T-cell (primary cell): ENCODE results near the gene SMIM20. TPM values are rescaled to one million over a fixed set of nuclear protein-coding genes. Genes with fewer than 3 reads are reported as not detected.

ENCODE experiments used
- ATAC-seq, 4 experiments: fragments of 200-7000 bp in 3 of 4; fragments of 150-1000 bp in 1 of 4; cut with Tn5 transposase; replicated peaks in 1 of 4; 1 replicate in 3 of 4; 2 replicates in 1 of 4; pipeline ENCODE4 v1.10.0; 2021; ENCODE audit warnings: moderate library complexity in 3 of 4, mild to moderate bottlenecking in 2 of 4, moderate number of reproducible peaks in 1 of 4
- CTCF ChIA-PET, 2 donors: fragments of 300-600 bp; sonication (Branson Sonifier 250); formaldehyde crosslinking; loops; one replicate each; lab custom pipeline; 2022; ENCODE audit warnings: antibody characterized with exemption in 2 of 2; lab: Charles Lee
- POLR2A ChIA-PET, 2 donors: fragments of 300-600 bp; sonication (Branson Sonifier 250); formaldehyde crosslinking; loops; one replicate each; lab custom pipeline; 2022; ENCODE audit warnings: antibody characterized with exemption in 2 of 2; lab: Charles Lee
- DNase-seq, 35 experiments: peaks; one replicate each; pipeline versions ENCODE4 v3.0.0 to v3.0.0-alpha.2; 2013 to 2023
- H3K27ac ChIP-seq: one replicate; pipeline ENCODE4 v1.5.1; 2013; ENCODE audit warnings: low read length
- H3K27me3 ChIP-seq, 2 experiments: replicated peaks in 1 of 2; 1 replicate in 1 of 2; 2 replicates in 1 of 2; pipeline versions ENCODE4 v1.6.1 to v1.7.0; 2013; ENCODE audit warnings: low read length in 1 of 2, mixed read lengths in 1 of 2; ENCODE audit not compliant: control insufficient read depth in 2 of 2, insufficient read depth in 2 of 2; ENCODE audit errors: extremely low read depth in 1 of 2
- H3K36me3 ChIP-seq, 2 donors: 1 replicate in 1 of 2; 2 replicates in 1 of 2; pipeline versions ENCODE4 v1.6.1 to v1.7.0; 2013; ENCODE audit warnings: low read length in 1 of 2; ENCODE audit not compliant: control insufficient read depth in 2 of 2, insufficient read depth in 1 of 2; ENCODE audit errors: extremely low read depth in 1 of 2
- H3K4me1 ChIP-seq, 2 experiments: 1 replicate in 1 of 2; 2 replicates in 1 of 2; pipeline versions ENCODE4 v1.6.1 to v1.7.0; 2013; ENCODE audit warnings: low read length in 2 of 2, mixed read lengths in 1 of 2; ENCODE audit not compliant: insufficient read depth in 2 of 2, control insufficient read depth in 1 of 2; ENCODE audit errors: extremely low read depth in 1 of 2
- H3K4me3 ChIP-seq, 2 donors: 1 replicate in 1 of 2; 2 replicates in 1 of 2; pipeline versions ENCODE4 v1.5.1 to v1.7.0; 2013; ENCODE audit warnings: mild to moderate bottlenecking in 2 of 2, low read length in 1 of 2, moderate library complexity in 1 of 2; ENCODE audit not compliant: control insufficient read depth in 1 of 2; ENCODE audit errors: extremely low read depth in 1 of 2
- H3K9me3 ChIP-seq: 2 replicates; pipeline ENCODE4 v1.7.0; 2013
- H3K27ac Mint-ChIP-seq, 2 donors: one replicate each; pipeline ENCODE4 v1.8.0; 2020 to 2021; ENCODE audit warnings: mild to moderate bottlenecking in 2 of 2, mixed read lengths in 2 of 2
- H3K27me3 Mint-ChIP-seq, 2 donors: one replicate each; pipeline ENCODE4 v1.8.0; 2021 to 2022; ENCODE audit warnings: mixed read lengths in 2 of 2
- H3K36me3 Mint-ChIP-seq: one replicate; pipeline ENCODE4 v1.8.0; 2021; ENCODE audit warnings: mixed read lengths
- H3K4me1 Mint-ChIP-seq, 3 donors: one replicate each; pipeline ENCODE4 v1.8.0; 2020 to 2022; ENCODE audit warnings: mixed read lengths in 3 of 3, mild to moderate bottlenecking in 1 of 3
- H3K4me3 Mint-ChIP-seq, 3 donors: one replicate each; pipeline ENCODE4 v1.8.0; 2020 to 2022; ENCODE audit warnings: mild to moderate bottlenecking in 3 of 3, mixed read lengths in 3 of 3, moderate library complexity in 3 of 3
- H3K9me3 Mint-ChIP-seq, 3 donors: one replicate each; pipeline ENCODE4 v1.8.0; 2020 to 2022; ENCODE audit warnings: mixed read lengths in 3 of 3
- WGBS: methylation state at CpG from one replicate; pipeline ENCODE4 v1.1.5; 2013; ENCODE audit warnings: missing lambda C conversion rate; ENCODE audit not compliant: insufficient coverage; 5-methylcytosine and 5-hydroxymethylcytosine counted together
- total RNA-seq, 35 experiments: library from RNA in 6 of 35; stranded (reverse) in 6 of 35; fragments of 120-200 nt in 1 of 35; gene quantifications; one replicate each; pipeline versions ENCODE4 v1.2.1 to v1.2.4 and lab custom pipeline; 2013 to 2026

Gene SMIM20
- total RNA-seq, 5 donors from 2014 or later (not counting 1 experiment from before 2014, with no cell fraction given): 13.1 to 19.1 (median 16.0) TPM

GRCh38 chr4:25937801-25938200 is 23.8 kb downstream of the SMIM20 start:
- ChIA-PET POLR2A (interaction anchor here in 1 of 2 donors (0.6 to 0.7 kb wide), 2 partner anchors 15 to 16 kb away, joined by 3 to 4 read pairs; no protein-coding TSS in a partner anchor), CTCF (no interaction called here)
- H3K36me3 Mint-ChIP-seq: peaks cover 4% of the 10 kb centered on the region
- Histone ChIP-seq H3K4me3 (no peak overlapping the region), H3K27ac (no peak overlapping the region), H3K36me3 (no peaks in the 10 kb centered on the region), H3K4me1 (no peaks in the 10 kb centered on the region), H3K9me3 (no peaks in the 10 kb centered on the region), H3K27me3 (peaks cover 2 to 3% of the 10 kb centered on the region in 2 experiments)
- H3K27ac Mint-ChIP-seq: peak overlapping the region in 1 of 2 donors; percentile 4
- H3K4me3 Mint-ChIP-seq: peak overlapping the region in 1 of 3 donors; percentile 40
- no peak for ATAC-seq
- no peaks in the 10 kb centered on the region for H3K9me3 Mint-ChIP-seq
- H3K27me3 Mint-ChIP-seq: peaks cover 14 to 20% of the 10 kb centered on the region in 2 donors
- WGBS: 67% methylated on average over 1 of the region's 1 CpG
- DNase-seq: no peak
- H3K4me1 Mint-ChIP-seq: peaks cover 0 to 13% (median 10%) of the 10 kb centered on the region in 3 donors

GRCh38 chr4:25938366-25938765 is 24.3 kb downstream of the SMIM20 start:
- Histone ChIP-seq H3K27ac (no peak overlapping the region), H3K4me1 (no peaks in the 10 kb centered on the region), H3K9me3 (no peaks in the 10 kb centered on the region), H3K36me3 (no peaks in the 10 kb centered on the region), H3K27me3 (peaks cover 2 to 3% of the 10 kb centered on the region in 2 experiments), H3K4me3 (no peak overlapping the region)
- ChIA-PET POLR2A (interaction anchor here in 1 of 2 donors (0.6 kb wide), 1 partner anchor 16 kb away, joined by 4 read pairs; no protein-coding TSS in a partner anchor), CTCF (interaction anchor here (0.6 kb wide), 2 partner anchors 34 to 743 kb away, joined by 3 read pairs; no protein-coding TSS in a partner anchor)
- peaks cover 0 to 13% (median 10%) of the 10 kb centered on the region in 3 donors for H3K4me1 Mint-ChIP-seq
- DNase-seq: no peak
- peaks cover 4% of the 10 kb centered on the region for H3K36me3 Mint-ChIP-seq
- no peak for ATAC-seq
- H3K9me3 Mint-ChIP-seq: no peaks in the 10 kb centered on the region
- no peak overlapping the region for H3K4me3 Mint-ChIP-seq
- H3K27me3 Mint-ChIP-seq: peaks cover 14 to 20% of the 10 kb centered on the region in 2 donors
- H3K27ac Mint-ChIP-seq: no peak overlapping the region
- 41% methylated on average over 5 of the region's 6 CpGs for WGBS

GRCh38 chr4:25938787-25939186 is 24.8 kb downstream of the SMIM20 start:
- no peak for DNase-seq
- no peak overlapping the region for H3K27ac Mint-ChIP-seq
- ATAC-seq: no peak
- H3K4me1 Mint-ChIP-seq: peaks cover 0 to 13% (median 10%) of the 10 kb centered on the region in 3 donors
- H3K9me3 Mint-ChIP-seq: no peaks in the 10 kb centered on the region
- H3K36me3 Mint-ChIP-seq: peaks cover 4% of the 10 kb centered on the region
- H3K27me3 ChIP-seq: peaks cover 2 to 3% of the 10 kb centered on the region in 2 experiments
- no peaks in the 10 kb centered on the region for H3K4me1 ChIP-seq
- H3K4me3 Mint-ChIP-seq: no peak overlapping the region
- no peak overlapping the region for H3K27ac ChIP-seq
- H3K4me3 ChIP-seq: no peak overlapping the region
- ChIA-PET CTCF (interaction anchor here (0.6 kb wide), 2 partner anchors 34 to 743 kb away, joined by 3 read pairs; no protein-coding TSS in a partner anchor), POLR2A (no interaction called here)
- H3K36me3 ChIP-seq: no peaks in the 10 kb centered on the region
- H3K9me3 ChIP-seq: no peaks in the 10 kb centered on the region
- no CpG with 5 or more reads among the region's 3 CpGs for WGBS
- H3K27me3 Mint-ChIP-seq: peaks cover 14 to 20% of the 10 kb centered on the region in 2 donors

DNA sequence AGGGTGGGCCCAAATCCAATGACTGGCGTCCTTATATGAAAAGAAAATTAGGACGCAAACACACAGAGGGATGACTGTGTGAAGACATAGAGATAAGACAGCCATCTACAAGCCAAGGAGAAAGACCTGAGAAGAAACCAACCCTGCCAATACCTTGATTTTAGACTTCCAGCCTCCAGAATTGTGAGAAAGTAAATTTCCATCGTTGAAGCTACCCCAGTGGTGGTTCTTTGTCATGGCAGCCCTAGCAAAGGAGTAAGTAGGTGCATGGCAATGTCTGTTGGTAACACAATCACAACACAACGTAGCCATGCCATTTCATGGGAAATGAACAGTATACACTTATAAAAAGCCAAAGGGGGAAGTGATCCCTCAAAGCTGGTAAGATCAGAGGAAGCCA is 25.3 kb downstream of the SMIM20 start:
- CTCF ChIA-PET: no interaction called here
- peaks cover 2 to 3% of the 10 kb centered on the region in 2 experiments for H3K27me3 ChIP-seq
- Mint-ChIP-seq H3K4me3 (no peak overlapping the region), H3K27ac (no peak overlapping the region), H3K4me1 (peaks cover 0 to 13% (median 10%) of the 10 kb centered on the region in 3 donors), H3K36me3 (peaks cover 4% of the 10 kb centered on the region), H3K27me3 (peaks cover 14 to 20% of the 10 kb centered on the region in 2 donors), H3K9me3 (no peaks in the 10 kb centered on the region)
- H3K36me3 ChIP-seq: no peaks in the 10 kb centered on the region
- H3K4me3 ChIP-seq: no peak overlapping the region
- no peaks in the 10 kb centered on the region for H3K9me3 ChIP-seq
- DNase-seq: no peak
- POLR2A ChIA-PET: no interaction called here
- H3K4me1 ChIP-seq: no peaks in the 10 kb centered on the region
- H3K27ac ChIP-seq: no peak overlapping the region
- WGBS: no CpG with 5 or more reads among the region's 4 CpGs
- no peak for ATAC-seq

- DNase-seq (no peak), ATAC-seq (no peak)
- Histone ChIP-seq H3K36me3 (no peaks in the 10 kb centered on the region), H3K4me3 (no peak overlapping the region), H3K27me3 (peaks cover 2% of the 10 kb centered on the region in 2 experiments), H3K27ac (no peak overlapping the region), H3K9me3 (no peaks in the 10 kb centered on the region), H3K4me1 (no peaks in the 10 kb centered on the region)
- H3K4me3 Mint-ChIP-seq: no peak overlapping the region
- peaks cover 14 to 20% of the 10 kb centered on the region in 2 donors for H3K27me3 Mint-ChIP-seq
- H3K4me1 Mint-ChIP-seq: peaks cover 0 to 13% (median 10%) of the 10 kb centered on the region in 3 donors
- whole genome bisulfite sequencing: no CpG with 5 or more reads among the region's 3 CpGs
- H3K27ac Mint-ChIP-seq: no peak overlapping the region
- ChIA-PET POLR2A (no interaction called here), CTCF (interaction anchor here in 1 of 2 donors (0.5 kb wide), 1 partner anchor 24 kb away, joined by 4 read pairs; no protein-coding TSS in a partner anchor)
- peaks cover 4% of the 10 kb centered on the region for H3K36me3 Mint-ChIP-seq
- H3K9me3 Mint-ChIP-seq: no peaks in the 10 kb centered on the region
These were observed 27.6 kb downstream of the SMIM20 start for GRCh38 chr4:25941457-25942221.

DNA sequence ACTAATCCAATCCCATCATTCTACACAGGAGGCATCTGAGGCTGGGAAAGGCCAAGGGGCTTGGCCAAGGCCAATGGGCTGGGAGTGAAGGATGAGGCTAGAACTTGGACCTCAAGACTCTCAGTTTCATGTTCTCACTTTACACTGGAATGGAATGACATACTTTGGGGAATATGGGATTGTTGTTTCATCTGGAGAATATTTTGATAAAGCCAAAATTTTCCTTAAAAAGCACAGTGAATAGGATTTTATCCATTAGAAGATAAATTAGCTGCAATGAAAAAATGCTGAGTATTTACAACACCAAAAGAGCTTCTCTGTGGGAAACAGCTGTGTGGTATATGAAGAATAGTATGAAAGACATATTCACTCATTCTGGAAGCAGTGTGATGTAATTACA is 29.3 kb downstream of the SMIM20 start:
- Histone ChIP-seq H3K36me3 (no peaks in the 10 kb centered on the region), H3K4me3 (no peak overlapping the region), H3K27ac (no peak overlapping the region), H3K9me3 (no peaks in the 10 kb centered on the region), H3K27me3 (peaks cover 0 to 2% of the 10 kb centered on the region in 2 experiments), H3K4me1 (no peaks in the 10 kb centered on the region)
- ChIA-PET POLR2A (no interaction called here), CTCF (no interaction called here)
- Mint-ChIP-seq H3K27me3 (peaks cover 10 to 21% of the 10 kb centered on the region in 2 donors), H3K27ac (no peak overlapping the region), H3K4me3 (no peak overlapping the region), H3K4me1 (peaks cover 0 to 5% (median 4%) of the 10 kb centered on the region in 3 donors), H3K36me3 (peaks cover 4% of the 10 kb centered on the region), H3K9me3 (no peaks in the 10 kb centered on the region)
- ATAC-seq: no peak
- DNase-seq: no peak
